NCI-H345 treated with DMSO at 0.1 percent for 48 hours (cell line): Measurements from ENCODE around the gene PPP1R37.

ENCODE experiments used
- DNase-seq: peaks from one replicate; lab custom pipeline; 2025; ENCODE audit not compliant: unreplicated experiment; lab: John Stamatoyannopoulos, UW

PPP1R37 gene

DNA sequence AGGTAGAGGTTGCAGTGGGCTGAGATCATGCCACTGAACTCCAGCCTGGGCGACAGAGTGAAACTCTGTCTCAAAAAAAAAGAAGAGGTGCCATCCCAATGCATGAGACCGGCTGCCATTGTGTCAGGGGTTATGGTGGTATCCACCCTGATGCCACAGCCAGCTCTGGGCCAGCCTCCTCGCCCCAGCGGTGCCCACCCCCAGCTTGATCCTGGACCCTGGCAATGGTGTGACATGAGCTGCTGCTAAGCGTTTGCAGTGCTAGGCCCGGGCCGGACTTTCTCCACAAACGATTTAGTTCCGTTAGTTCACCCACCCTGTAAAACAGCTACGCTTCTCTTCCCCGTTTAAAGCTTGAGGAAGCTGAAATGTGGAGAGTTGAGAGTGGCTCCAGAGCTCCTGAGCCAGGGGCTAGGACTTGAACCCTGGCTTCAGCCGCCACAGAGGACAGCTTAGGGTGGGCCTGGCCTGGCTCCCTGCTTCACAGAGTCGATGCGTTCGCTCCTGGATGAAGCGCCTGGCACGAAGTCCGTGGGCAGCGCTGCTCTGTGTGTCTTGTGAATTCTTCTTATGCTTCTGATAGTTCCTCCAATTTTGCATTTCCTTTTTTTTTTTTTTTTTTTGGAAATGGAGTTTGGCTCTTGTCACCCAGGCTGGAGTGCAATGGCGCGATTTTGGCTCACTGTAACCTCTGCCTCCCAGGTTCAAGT, 42.4 kb downstream of the PPP1R37 start:
- no peak for DNase-seq

DNA sequence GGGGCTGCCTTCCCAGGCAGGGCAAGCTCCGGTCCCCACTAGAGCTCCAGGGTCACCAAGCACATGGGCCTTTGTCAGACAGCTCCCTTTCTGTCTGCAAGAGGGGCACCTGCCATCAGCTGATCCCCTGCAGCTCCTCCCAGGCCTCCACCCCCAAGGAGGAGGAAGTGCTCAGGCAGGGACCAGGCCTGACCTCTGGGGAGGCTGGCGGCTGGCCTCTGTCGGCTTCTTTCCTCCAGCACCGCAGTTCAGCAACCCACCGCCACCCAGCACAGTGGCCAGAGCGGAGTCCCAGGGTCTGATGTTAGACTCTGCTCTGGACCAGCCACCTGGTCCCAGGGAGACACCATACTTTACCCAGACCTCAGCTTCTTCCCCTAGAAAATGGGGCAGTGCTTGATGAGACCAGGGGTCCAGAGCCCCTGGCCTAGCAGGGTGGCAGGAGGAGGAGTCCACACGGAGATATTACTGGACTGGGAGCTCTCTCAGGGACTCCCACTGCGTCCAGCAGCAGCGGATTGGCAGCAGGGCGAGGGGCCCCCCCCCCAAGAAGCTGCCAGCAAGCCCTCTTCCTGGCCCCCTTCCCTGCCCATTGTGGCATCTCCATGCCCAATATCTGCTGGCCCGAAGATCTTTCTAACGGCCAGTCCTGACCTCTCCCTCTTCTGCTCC, 43.7 kb downstream of the PPP1R37 start:
- no peak for DNase-seq

DNA sequence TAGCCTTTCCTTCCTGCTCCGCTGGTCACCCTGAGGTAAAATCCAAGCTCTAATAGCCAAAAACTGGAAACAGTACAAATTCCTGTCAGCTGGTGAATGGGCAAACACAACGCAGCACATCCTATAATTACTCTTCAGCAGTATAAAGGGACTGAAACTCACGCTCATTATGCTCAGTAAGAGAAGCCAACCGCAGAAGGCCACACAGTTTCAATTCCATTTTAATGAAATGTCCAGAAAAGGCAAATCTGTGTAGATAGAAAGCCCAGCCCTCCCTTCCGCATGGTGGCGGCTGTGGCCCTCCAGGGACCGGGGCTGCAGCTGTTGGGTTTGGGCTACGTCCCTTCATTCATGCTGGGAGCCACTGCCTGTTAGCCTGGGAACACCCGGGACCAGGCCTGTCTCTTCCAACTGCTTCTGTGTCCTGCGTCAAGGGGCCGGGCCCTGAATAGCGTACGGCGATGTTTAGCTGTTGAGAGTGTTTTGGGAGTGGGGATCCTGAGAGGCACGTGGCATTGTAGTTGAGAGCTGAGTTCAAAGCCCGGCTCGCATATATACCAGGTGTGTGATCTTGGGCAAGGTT, 44.3 kb downstream of the PPP1R37 start:
- DNase-seq = no peak

DNA sequence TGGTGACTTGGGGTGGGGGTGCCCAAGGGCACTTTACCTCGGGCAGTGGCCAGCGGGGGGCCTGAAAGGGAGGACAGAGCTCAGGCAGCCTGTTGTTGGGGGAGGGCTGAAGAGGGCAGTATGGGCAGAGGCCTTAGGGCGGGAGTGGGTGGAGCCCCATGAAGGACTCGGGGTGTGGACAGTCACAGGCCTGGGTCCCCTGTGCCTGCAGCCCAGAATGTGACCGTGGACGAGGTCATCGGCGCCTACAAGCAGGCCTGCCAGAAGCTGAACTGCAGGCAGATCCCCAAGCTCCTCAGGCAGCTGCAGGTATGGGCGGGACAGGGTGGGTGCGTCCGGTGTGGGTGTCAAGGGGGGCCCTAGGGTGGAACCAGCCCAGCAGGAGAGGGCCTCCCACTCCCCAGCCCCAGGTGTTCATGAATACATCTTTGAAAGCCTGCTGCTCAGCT, 45.3 kb downstream of the PPP1R37 start:
- no peak for DNase-seq

DNA sequence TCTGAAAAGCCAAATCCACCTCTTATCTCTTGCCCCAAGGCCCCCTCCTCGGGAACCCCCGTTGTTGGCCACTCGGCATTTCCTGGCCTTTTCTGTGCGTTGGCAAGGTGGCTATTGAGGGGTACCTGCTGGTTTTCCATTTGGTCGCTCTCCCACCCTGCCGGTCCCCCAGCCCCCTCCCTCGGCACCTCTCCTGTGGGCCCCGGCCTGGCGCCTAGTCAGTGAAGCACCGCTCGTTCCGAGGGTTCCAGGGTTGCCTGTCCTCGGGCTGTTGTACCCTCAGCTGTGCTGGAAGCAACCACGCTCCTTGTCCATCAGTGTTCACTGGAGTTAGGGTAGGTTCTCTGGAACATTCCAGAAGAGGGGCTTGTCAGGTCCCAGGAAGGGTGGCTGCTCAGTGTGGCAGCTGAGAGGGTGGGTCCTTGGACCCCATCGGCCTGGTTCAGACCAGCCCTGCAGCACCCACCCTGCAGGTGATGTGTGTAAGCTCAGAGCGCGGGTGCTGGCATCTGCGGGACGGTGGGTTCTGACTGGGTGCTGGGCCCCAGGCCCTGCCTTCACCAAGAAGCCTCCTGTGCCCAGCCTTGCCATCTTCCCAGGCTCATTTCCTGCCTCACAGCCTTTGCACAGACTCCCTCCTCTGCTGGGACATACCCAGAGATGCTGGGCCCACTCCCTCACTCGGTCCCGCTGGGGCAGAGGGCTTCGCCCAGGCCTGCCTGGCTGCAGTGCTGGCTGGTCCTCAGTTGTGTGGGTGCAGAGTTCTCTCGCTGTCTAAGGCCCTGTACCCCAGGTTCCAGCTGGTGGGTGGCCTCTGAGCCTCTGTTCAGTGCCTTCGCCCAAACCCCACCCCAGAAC, 46.5 kb downstream of the PPP1R37 start:
- DNase-seq = no peak

DNA sequence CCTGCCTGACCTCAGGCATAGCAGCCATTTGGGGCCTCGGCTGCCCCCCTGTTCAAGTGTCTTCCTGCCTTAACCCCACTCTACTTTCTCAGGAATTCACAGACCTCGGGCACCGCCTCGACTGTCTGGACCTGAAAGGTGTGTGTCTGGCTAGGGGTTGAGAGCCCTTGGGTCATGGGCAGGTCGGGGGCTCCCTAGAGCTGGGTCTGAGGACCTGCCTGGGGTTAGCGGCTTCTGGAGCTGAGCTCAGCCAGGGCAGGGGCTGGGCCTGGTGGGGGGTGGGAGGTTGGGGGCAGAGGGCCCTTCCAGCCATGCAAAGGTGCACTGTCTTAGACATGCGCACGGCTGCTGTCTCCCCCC, 47.1 kb downstream of the PPP1R37 start:
- no peak for DNase-seq

DNA sequence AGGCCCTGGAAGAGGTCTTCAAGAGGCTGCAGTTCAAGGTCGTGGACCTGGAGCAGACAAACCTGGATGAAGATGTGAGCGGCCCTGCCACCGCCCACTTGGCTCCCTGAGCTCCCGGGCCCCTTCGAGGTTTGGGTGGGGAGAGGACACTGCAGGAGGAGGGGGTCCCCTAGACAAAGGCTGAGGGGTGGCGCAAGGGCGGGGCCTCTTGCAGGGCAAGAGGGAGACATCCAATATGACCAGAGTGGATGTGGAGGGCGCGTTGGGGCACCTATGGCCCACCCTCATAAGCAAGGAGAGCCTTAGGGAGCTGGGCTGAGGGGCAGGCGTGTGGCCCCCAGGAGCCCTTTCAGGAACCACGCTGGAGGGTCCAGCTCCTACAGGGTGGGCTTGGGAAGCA, 47.6 kb downstream of the PPP1R37 start:
- DNase-seq = no peak

DNA sequence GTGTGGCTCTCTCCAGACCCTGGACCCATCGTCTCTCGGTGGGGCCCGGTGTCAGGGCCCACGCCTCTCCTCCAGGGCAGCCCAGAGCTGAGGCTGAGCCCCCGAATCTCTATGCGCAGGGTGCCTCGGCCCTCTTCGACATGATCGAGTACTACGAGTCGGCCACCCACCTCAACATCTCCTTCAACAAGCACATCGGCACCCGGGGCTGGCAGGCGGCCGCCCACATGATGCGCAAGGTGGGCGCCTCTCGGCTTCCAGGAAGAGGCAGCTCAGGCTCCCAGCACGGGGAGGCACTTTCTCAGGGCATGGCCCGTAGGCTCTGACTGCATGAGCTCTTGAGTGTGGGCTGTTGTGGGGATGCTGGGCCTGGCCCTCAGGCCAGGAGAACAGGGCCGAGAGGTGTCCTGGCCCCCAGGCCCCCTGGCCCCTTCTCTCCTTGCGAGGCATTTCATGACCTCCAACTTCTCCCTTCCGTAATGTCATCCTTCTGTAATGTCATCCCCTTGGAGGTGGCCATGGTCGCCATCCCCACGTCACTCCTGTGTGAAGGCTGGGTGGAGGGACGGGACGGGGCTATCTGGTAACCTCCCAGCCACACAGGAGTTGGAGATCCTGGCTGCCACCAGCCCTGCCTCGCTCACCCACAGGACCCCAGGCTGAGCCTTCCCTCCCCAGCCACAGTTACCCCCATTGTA, 48.4 kb downstream of the PPP1R37 start:
- DNase-seq = no peak

DNA sequence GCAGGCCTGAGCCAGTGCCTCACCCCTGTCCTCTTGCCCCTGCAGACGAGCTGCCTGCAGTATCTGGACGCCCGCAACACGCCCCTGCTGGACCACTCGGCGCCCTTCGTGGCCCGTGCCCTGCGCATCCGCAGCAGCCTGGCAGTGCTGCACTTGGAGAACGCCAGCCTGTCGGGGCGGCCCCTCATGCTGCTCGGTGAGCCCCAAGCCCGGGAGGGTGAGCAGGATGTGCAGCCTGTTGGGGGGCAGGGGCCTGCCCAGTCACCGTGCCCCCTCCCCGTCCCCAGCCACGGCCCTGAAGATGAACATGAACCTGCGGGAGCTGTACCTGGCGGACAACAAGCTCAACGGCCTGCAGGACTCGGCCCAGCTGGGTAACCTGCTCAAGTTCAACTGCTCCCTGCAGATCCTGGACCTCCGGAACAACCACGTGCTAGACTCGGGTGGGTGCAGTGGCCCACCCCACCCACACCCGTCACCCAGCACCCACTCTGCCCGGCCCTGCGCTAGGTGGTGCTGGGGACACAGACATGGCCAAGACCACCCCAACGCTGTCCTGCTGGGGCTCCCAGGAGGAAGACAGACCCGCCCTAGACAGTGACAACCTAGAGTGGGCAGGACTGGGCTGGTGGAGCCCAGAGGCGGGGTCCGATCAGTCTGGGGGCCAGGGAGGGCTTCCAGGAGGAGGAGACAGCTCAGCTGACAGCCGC, 49.2 kb downstream of the PPP1R37 start:
- no peak for DNase-seq

DNA sequence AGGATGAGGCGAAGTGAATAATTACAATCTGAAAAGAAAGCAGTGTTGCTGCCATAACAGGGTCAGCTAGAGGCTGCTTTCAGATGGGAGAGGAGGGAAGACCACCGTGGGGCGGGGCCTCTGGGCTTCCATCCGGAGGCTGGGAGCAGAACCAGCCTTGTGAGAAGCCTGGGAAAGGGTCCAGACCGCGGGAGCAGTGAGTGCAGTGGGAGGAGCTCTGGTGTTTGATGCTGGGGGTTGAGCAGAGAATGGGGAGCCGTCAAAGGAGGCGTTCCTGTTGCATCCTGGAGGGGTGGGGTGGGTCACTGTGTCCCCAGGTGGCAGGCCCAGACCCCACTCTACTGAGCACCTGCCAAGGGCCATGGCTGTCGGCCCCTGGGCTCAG, 49.7 kb downstream of the PPP1R37 start:
- no peak for DNase-seq

DNA sequence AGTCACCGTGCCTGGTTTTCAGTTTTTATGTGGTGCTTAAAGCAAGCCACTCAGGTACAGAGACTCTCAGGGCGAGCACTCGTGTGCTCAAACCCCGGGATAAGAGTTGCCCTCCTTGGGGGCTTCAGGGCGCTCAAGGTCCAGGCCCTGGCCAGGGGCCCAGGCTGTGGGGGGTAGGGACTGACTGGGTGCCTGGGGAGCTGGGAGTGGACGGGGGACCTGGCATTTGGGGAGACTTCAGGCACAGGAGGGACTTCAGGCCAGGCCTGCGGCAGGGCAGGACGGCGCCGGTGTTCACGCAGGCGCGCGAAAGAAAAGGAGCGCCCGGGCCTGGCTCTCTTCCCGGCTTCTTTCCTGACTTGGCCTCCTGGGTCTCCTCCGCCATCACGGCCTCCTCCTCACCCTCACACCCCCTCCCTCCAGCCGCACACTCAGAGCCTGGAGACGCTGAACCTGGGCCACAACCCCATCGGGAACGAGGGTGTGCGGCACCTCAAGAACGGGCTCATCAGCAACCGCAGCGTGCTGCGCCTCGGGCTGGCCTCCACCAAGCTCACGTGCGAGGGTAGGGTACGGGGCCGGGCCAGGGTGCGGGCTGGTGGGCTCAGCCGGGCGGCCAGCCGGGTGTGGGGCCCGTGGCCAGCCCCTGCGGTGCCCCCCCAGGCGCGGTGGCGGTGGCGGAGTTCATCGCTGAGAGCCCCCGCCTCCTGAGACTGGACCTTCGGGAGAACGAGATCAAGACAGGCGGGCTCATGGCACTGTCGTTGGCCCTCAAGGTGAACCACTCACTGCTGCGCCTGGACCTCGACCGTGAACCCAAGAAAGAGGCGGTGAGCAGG, 51.7 kb downstream of the PPP1R37 start:
- no peak for DNase-seq

DNA sequence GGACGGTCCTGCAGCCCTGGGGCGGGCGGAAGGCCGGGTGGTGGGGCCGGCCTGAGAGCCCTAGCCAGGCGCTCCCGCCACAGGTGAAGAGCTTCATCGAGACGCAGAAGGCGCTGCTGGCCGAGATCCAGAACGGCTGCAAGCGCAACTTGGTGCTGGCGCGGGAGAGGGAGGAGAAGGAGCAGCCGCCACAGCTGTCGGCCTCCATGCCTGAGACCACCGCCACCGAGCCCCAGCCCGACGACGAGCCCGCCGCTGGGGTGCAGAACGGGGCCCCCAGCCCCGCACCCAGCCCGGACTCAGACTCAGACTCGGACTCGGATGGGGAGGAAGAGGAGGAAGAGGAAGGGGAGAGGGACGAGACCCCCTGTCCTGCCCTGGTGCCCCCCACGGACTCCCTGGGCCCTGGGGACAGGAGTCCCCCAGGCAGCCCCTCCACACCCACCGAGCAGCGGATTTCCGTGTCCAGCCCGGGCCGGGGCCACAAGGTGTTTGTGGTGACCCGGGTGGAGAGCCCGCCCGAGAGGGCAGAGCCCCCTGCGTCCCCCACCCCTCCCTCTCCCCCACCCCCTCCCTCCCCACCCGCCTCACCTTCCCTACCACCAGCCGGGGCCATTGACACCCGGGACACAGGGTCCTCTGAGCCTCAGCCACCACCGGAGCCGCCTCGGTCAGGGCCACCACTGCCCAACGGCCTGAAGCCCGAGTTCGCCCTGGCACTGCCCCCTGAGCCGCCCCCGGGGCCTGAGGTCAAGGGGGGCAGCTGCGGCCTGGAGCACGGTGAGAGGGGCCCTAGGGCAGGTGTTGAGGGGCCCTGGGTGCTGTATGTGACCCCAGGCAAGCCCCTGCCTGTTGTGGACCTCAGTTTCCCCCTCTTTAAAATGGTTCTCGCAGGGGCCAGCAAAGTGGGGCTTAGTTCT, 52.6 kb downstream of the PPP1R37 start:
- DNase-seq = no peak

DNA sequence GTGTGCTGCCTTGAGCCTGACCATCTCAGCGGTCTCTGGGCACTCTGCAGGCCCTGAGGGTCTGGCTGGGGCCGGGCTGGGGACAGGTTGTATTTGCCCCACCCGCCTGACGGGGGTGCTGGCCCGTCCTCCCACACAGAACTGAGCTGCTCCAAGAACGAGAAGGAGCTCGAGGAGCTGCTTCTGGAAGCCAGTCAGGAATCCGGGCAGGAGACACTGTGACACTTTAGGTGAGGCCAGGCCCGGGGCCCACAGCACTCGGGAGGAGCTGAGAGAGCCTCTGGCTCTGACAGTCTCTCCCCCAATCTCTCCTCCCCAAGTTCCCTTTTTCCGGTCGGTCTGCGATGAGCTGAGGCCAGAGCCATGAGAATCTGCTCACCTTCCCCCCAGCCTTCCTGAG, 53.3 kb downstream of the PPP1R37 start:
- DNase-seq = no peak

DNA sequence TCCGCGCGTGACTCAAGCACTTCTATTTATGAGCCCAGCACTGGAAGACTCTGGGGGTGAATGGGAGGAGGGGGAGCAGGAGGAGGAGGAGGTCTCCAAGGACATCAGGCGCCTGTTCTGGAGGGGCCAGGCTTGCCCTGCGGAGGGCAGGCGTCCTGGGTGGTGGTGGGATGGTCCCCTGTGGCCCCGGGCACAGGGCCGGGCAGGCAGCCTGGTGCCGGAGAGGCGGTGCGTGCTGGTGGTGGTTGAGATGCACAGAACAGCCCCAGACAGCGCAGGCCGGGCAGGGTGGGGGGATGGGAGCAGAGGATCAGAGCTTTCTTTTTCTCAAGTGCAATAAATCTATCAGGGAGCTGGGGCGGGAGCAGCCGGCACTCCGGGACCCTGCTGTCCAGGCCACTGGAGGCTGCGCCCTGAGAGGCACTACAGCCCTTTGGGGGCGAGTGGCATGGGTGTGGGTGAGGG, 53.8 kb downstream of the PPP1R37 start:
- DNase-seq = no peak

DNA sequence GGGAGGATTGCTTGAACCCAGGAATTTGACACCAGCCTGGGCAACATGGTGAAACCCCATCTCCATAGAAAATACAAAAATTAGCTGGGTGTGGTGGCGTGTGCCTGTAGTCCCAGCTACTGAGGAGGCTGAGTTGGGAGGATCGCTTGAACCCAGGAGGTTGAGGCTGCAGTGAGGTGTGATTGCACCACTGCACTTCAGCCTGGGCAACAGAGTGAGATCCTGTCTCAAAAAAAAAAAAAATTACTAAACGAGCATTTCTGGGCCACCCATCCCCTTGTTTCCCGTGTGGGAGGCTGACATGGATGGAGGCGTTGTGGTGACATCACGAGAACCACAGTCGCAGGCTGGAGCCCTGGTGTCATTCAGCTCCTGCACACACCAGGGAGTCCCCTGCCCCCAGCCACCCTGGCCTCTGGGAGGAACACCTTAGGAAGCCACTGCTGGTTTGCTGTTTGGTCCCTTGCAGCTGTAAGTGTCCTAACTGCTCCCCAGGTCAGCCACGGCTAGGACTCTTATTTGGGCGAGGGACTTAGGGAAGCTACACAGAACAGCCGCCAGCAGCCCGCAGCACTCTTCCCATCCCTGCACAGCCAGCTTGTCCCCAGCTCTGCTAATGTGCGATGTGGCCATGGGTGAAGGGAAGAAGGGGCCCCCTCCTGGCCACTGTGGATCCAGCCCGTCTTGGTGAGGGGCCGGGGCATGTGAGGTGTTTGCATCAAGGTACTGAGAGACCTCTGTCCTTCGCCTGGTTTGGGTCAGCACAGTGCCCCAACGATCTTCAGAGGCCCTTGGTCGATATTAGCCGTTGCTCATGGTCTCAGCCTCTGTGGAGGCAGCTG, 55.1 kb downstream of the PPP1R37 start:
- no peak for DNase-seq

DNA sequence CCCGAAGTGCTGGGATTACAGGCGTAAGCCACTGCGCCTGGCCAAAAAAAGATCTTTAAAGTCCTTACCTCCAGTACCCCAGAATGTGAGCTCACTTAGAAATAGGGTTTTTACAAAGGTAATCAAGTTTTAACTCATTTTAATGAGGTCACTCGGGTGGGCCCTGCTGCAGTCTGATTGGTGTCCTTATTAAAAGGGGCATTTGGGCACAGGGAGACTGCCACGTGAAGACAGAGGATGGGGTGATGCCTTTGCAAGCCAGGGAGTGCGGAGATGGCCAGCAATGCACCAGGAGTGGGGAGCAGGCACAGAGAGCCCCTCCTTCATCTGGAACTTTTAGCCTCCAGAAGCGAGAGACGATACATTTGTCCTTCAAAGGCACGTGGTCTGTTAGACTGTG, 56.1 kb downstream of the PPP1R37 start:
- DNase-seq = no peak

DNA sequence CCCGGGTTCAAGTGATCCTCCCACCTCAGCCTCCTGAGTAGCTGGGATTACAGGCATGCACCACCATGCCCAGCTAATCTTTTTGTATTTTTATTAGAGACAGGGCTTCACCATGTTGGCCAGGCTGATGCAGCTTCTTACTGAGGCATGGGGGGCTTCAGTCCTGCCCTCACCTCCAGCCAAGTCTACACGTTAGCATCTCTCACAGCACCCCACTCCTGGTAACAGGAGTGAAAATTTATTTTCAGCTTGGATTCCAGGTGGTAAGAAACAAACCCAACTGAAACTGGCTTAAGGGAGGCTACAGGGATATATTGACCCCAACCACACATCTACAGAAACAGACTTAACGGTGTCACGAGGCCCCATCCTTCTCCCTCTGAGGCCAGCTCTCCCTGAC, 57.2 kb downstream of the PPP1R37 start:
- no peak for DNase-seq
